GM21529 (cell line): Measurements from ENCODE around the gene APOL6.
"Not testable (repeated sequence)": the region's sequence is repeated elsewhere in the genome, so short reads cannot be mapped to it uniquely, and the experiment has no call there.

ENCODE experiments used
- ATAC-seq: cut with Tn5 transposase; IDR thresholded peaks from one replicate; pipeline ENCODE4 v1.9.1; 2021; ENCODE audit not compliant: unreplicated experiment

Gene APOL6

GRCh38 chr22:35634943-35635540 is 13.2 kb upstream of the APOL6 start:
- ATAC-seq: no peak

DNA sequence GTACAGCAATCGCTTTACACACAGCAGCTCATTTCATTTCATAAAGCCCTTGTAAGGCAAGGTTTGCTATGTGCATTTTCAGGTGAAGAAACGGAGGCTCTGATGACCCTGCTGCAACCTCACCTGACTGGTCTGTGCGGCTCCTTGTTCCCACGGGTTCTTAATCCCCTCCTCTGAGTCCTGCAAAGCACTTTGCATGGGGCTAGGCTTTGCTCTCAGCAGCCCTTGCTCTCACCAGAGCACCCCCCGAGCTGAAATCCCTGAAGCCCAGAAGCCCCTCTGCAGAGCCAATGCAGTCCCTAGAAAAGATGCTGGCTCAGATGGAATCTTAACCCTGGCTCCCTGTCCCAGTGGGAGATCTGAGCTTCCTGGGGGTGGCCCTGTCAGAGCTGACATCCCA is 11.0 kb upstream of the APOL6 start:
- ATAC-seq: no peak

GRCh38 chr22:35638001-35638400 is 10.2 kb upstream of the APOL6 start:
- no peak for ATAC-seq

DNA sequence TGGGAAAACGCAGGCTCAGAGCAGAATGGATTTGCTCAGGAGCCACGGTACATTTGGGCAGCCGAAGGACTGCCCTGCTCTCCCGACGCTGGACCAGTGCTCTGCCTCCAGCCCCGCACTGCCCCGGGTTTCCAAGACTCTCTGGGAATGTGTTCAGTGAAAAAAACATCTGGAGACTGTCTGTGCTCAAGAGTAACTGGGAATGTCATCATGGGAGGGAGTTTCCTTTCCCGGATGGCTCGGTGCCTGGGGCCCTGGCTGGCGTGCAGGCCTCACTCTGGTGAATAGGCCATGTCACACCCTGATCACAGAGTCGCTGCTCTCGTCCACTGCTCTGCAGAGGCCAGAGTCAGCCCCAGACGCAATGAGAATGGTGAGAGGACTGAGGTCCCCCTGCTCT is 9.8 kb upstream of the APOL6 start:
- no peak for ATAC-seq

GRCh38 chr22:35641494-35642120 is 6.6 kb upstream of the APOL6 start:
- ATAC-seq: no peak

GRCh38 chr22:35642305-35642741 is 5.9 kb upstream of the APOL6 start:
- no peak for ATAC-seq

DNA sequence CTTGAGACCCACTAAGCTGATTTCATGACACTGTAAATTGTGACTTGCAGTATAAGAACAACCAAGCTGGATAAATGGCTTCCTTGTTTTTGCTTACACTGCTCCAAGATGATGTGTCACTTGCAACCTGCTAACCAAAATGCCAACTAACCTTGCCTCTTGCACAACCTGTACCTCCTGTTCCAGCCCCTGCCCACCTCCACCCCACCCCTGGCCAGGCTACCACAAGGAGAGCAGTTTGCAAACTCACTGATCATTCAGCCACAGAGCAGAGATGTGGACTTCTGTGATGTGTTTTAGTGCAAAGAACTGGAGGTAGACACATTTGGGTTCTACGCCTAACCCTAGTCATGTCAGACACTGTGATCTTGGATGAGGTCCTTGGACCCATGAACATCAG is 4.3 kb upstream of the APOL6 start:
- no peak for ATAC-seq

DNA sequence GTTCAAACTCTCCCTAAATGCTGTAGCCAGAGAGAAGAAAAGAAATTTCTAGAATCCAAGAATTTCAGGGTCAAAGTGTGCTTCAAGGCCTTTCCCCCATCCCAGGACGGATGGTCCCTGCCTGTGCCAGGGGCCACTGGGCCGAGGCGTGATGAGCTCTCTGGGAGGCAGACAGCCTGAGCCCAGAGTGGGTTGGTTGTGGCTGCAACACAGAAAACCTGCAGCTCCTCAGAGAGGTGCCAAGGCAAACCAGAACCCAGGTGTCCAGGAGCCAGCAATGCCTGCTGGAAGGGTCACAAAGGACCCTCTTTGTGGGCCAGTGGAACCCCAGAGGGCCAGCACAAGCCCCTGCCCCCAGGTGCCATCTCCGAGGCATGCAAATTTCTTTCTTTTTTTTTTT is 2.6 kb upstream of the APOL6 start:
- ATAC-seq: no peak

DNA sequence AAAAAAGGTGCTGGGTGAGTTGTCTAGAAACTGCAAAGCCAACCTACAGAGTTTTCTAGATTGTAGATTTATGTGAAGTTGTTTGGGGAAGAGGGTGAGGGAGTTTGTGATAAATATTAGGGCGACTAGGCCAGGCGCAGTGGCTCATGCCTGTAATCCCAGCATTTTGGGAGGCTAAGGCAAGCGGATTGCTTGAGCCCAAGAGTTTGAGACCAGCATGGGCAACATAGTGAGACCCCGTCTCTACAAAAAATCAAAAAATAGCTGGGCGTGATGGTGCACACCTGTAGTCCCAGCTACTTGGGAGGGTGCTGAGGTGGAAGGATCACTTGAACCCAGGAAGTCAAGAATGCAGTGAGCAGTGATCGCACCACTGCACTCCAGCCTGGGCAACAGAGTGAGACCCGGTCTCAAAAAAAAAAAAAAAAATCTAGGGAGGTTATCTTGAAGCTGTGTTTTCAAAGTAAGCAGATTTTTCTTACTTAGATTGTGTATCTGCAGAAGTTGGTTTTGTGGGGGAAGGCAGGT is 844 bp downstream of the APOL6 start:
- no peak for ATAC-seq

- ATAC-seq: no peak
Observed at GRCh38 chr22:35649636-35650250, 1.5 kb downstream of the APOL6 start.

DNA sequence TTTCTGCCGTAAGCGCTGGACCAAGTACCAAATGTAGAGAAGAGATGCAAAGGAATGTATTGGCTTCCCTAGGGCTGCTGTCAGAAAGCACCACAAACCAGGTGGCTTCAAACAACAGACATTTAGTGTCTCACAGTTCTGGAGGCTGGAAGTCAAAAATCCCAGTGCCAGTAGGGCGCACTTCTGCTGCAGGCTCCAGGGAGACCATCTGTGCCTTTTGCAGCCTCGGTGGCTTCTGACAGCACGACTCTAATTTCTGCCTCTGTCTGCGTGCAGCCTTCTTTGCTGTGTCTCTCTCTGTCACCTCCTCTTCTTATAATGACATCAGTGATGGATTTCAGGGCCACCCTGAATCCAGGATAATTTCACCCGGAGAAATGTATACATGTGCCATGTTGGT is 2.8 kb downstream of the APOL6 start:
- no peak for ATAC-seq

- ATAC-seq: no peak
Observed at GRCh38 chr22:35653824-35654223, 5.6 kb downstream of the APOL6 start.

DNA sequence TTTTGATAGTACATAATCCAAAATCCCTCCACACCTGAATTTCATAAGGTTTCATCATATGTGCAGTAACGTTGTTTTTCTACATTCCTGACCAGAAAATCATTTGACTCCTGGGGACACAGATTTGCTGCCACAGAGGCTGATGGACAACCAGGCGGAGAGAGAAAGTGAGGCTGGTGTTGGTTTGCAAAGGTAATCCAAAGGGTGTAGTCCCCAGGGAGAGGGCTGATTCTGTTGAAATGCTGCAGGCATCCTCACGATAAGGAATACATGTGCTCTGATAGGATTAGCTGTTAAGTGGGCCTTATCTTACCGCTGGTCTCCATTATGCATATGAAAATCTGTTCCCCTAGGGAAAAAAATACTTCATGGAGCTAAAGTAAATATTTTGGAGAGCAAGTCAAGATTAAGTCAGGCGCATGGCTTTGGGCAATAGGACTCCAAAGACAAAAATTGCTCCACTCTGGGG is 8.1 kb downstream of the APOL6 start:
- ATAC-seq: no peak

DNA sequence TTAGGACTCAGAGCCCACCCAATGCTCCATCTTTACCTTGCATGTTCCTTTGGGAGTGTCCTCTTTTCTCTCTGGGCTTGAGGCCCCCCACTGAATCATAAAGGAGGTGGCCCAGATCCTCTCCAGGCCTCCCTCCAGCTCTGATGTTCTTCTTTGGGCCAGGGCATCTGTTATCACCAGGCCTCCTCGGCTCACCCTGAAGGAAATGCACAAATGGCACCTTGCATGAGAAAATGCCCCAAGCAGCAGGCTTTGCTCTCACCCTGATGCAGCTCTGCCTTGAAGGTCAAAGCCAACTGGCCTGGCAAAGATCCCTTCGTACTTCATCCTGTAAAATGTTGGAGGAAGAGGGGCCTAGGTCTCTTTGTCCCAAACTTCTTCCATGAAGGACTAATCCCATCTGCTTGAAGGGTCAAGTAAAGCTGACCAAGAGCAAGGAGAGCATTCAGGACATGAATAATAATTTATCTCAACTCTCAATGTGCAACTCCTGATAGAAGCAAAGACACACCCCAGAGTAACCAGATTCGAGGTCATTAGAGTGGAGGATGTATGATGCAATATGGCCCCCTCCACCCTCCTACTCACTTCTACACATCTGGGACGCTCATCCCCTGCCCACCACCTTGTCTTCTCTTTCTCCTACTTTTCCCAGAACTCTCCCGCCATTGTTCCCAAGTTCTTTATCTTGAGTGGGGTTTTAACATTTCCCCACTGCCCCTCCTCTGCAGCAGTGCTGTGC is 9.5 kb downstream of the APOL6 start:
- no peak for ATAC-seq

GRCh38 chr22:35660291-35661127 is 12.3 kb downstream of the APOL6 start:
- ATAC-seq: no peak

- no peak for ATAC-seq
Observed at GRCh38 chr22:35661464-35661863, 13.2 kb downstream of the APOL6 start.

DNA sequence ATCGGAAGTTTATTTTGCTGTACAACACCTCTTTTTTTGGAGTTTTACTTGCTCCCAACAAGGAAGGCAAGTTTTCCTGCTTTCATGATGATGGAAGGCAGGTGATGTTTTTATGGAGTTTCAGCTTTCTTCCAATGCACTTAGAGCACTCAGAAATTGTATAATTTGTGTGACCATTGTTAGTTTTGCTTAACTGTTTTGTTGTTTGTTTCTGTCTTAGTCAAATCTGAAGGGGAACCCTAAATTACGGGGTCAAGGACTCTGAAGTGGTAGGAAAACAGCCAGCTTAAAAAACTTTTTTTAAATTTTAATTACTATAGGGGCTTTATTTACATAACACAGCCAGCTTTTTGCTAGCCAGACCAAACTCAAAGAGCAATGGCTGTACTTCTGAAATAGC is 14.7 kb downstream of the APOL6 start:
- no peak for ATAC-seq

- no peak for ATAC-seq
Observed at GRCh38 chr22:35663371-35663770, 15.1 kb downstream of the APOL6 start.

GRCh38 chr22:35664955-35665587 is 16.8 kb downstream of the APOL6 start:
- no peak for ATAC-seq

GRCh38 chr22:35666699-35667098 is 18.5 kb downstream of the APOL6 start:
- not testable (repeated sequence) for ATAC-seq
